Retinal pigment epithelial cell (primary cell): ENCODE measurements around the gene SPAG16.

Source experiments
- DNase-seq: peaks from one replicate; pipeline ENCODE4 v3.0.0-alpha.2; 2010; ENCODE audit warnings: low read depth
- H3K4me3 ChIP-seq: 2 replicates; pipeline ENCODE4 v1.5.1; 2011; ENCODE audit warnings: mild to moderate bottlenecking, low read length, control low read depth, moderate library complexity
- TF ChIP-seq, protein P1 (sequence below): conservative IDR thresholded peaks from 2 replicates; pipeline ENCODE4 v1.5.1; 2011; ENCODE audit warnings: low read depth, low read length, control low read depth, inconsistent platforms

Gene SPAG16

GRCh38 chr2:214203744-214204289 is 919.6 kb downstream of the SPAG16 start:
- peak; percentile 56 for DNase-seq
- no peak overlapping the region for H3K4me3 ChIP-seq
- TF ChIP-seq, protein P1, sequence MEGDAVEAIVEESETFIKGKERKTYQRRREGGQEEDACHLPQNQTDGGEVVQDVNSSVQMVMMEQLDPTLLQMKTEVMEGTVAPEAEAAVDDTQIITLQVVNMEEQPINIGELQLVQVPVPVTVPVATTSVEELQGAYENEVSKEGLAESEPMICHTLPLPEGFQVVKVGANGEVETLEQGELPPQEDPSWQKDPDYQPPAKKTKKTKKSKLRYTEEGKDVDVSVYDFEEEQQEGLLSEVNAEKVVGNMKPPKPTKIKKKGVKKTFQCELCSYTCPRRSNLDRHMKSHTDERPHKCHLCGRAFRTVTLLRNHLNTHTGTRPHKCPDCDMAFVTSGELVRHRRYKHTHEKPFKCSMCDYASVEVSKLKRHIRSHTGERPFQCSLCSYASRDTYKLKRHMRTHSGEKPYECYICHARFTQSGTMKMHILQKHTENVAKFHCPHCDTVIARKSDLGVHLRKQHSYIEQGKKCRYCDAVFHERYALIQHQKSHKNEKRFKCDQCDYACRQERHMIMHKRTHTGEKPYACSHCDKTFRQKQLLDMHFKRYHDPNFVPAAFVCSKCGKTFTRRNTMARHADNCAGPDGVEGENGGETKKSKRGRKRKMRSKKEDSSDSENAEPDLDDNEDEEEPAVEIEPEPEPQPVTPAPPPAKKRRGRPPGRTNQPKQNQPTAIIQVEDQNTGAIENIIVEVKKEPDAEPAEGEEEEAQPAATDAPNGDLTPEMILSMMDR, result no peak

- TF ChIP-seq, protein P1, result no peak
- no peak overlapping the region for H3K4me3 ChIP-seq
- no peak for DNase-seq
Observed at GRCh38 chr2:214215107-214215506, 930.8 kb downstream of the SPAG16 start.

- TF ChIP-seq, protein P1, result no peak
- H3K4me3 ChIP-seq, result no peak overlapping the region
- DNase-seq, result no peak
Observed at GRCh38 chr2:214217136-214217535, 932.9 kb downstream of the SPAG16 start.

DNA sequence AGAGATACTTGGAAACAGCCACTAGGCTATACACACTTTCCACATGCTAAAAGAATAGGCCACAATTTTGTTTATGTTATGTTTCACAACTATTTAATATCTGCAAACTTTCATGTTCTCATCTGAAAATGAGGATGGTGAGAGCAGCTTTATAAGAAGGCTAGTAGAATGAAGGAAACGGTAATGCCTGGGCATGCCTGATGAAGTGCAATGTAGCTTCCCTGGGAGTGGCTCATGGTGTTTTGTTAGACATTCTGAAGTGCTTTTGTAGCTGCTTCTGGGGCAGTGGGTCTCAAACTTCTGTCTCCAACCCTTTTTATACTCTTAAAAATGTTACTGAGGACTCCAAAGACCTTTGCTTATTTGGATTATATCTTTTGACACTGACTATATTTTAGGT is 933.3 kb downstream of the SPAG16 start:
- TF ChIP-seq, protein P1, result no peak
- no peak for DNase-seq
- no peak overlapping the region for H3K4me3 ChIP-seq

- DNase-seq, result no peak
- H3K4me3 ChIP-seq, result no peak overlapping the region
- TF ChIP-seq, protein P1, result no peak
Observed at GRCh38 chr2:214220251-214220650, 936.0 kb downstream of the SPAG16 start.

DNA sequence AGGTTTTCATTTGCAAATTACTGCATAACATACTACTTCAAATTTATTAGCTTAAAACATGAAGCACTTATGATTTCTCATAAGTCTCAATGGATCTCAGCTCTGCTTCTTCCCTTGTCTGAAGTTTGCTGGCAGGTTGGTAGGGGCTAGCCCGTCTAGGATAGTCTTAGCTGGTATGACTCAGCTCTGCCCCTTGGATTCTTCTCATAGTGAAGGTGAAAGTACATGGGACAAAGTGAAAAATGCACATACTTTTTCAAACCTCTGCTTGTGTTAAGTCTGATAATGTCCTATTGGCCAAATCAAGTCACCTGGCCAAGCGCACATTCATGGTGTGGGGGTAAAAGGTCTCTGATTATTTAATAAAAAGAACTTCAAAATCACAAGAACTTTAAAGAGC is 941.8 kb downstream of the SPAG16 start:
- peak; percentile 19 for DNase-seq
- TF ChIP-seq, protein P1, result no peak

GRCh38 chr2:214232271-214232670 is 948.0 kb downstream of the SPAG16 start:
- TF ChIP-seq, protein P1, result no peak
- no peak overlapping the region for H3K4me3 ChIP-seq
- DNase-seq, result no peak

More for the DNA sequence above, 941.8 kb downstream of the SPAG16 start:
- H3K4me3 ChIP-seq, result no peak overlapping the region
